HG03432 (cell line): Measurements from ENCODE around the gene MMP17.

ENCODE experiments used
- ATAC-seq: cut with Tn5 transposase; IDR thresholded peaks from one replicate; pipeline ENCODE4 v1.9.1; 2021; ENCODE audit warnings: mild to moderate bottlenecking, moderate library complexity; ENCODE audit not compliant: unreplicated experiment

MMP17 gene

DNA sequence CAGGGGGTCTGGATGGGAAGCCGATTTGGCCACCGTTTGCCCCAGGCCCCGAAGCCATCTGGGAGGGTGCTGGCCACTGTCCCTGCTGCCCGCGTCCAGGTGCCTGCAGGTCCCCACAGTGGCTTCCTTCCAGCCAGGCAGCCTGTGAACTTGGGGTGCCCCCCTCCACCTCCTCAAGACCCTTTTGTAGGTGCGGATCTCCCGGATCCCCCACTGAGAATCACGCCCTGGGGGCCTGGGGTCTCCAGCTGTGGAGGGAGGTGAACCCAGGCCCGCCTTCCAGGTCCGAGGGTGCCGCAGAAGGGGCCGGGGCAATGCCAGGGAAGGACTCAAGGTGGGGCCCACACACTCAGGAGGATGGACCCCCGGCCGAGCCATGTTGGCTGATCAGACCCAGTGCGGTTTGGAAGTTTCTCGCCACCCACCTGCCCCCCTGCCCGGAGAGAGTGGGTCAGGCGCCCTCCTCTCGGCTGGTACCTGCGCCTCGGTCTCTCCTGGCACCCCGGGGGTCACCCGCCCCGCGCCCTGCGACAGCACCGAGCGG, 1.7 kb downstream of the MMP17 start:
- ATAC-seq: peak; percentile 7

DNA sequence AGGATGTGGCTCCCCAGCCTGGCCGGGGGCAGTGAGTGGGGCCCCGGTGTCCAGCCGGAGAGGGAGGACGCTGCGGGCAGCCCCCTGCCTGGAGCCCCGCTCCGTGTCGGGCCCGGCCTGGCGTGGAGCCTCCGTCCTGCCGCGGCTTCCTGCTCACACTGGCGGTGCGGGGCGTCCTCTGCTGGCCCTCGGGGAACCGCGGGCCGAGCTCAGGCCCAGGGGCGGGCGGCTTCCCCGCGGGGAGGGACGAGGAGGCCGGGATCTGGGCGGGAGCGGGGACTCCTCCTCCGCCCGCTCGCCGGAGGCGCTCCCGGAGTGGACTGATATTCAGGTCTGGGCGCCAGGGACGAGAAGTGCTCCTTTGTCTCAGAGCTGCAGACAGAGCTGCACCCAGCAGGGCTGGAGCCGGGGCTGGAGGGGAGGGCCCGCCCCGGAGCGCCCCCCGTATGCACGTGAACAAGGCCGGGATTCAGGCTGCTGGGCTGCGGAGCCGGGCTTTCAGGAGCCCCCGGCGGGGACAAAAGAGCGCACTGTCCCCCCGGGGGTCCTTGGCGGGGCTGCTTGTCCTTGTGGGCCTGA, 2.2 kb downstream of the MMP17 start:
- ATAC-seq: peak; percentile 39

DNA sequence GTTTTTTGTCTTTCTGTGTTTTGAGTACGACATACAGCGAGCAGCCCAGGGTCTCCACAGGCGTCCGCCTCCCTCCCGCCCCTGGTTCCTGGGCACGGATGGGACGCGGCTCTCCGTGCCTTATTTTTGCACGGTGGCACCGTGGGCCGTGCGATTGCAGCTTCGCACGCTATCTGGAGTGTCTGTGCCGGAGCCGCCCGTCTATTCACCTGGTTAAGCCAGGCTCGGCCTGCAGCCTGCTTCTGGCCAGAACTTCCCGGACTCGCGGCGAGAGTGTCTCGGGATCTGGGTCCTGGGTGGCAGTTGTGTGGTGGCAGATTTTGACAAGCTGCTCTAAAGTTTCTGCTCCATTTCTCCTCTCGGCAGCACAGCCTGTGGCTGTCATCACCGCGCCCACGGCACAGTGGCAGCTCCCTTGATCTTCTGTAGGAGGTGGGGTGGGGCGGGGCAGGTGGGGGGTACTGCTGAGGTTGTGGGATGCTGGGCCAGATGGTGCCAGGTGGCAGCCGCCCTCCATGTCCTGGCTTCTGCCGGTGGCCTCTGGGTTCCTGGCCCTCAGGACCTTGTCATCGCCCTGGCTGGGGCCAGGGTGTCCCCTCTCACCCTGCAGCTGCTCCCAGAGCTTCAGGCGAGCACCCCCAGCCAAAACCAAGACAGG, 2.9 kb downstream of the MMP17 start:
- ATAC-seq: peak; percentile 2

DNA sequence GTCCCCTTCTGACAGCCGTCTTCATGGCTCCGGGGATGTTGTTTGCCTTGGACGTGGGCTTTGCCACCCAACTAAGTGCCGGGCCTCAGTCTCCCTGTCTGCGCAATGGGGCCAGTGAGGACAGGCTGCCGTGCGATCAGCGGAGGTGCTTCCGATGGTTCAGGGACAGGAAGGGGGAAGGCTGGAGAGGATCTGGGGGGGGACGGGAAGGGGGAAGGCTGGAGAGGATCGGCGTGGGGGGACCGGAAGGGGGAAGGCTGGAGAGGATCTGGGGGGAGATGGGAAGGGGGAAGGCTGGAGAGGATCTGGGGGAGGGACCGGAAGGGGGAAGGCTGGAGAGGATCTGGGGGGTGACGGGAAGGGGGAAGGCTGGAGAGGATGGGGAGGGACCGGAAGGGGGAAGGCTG, 3.4 kb downstream of the MMP17 start:
- no peak for ATAC-seq

DNA sequence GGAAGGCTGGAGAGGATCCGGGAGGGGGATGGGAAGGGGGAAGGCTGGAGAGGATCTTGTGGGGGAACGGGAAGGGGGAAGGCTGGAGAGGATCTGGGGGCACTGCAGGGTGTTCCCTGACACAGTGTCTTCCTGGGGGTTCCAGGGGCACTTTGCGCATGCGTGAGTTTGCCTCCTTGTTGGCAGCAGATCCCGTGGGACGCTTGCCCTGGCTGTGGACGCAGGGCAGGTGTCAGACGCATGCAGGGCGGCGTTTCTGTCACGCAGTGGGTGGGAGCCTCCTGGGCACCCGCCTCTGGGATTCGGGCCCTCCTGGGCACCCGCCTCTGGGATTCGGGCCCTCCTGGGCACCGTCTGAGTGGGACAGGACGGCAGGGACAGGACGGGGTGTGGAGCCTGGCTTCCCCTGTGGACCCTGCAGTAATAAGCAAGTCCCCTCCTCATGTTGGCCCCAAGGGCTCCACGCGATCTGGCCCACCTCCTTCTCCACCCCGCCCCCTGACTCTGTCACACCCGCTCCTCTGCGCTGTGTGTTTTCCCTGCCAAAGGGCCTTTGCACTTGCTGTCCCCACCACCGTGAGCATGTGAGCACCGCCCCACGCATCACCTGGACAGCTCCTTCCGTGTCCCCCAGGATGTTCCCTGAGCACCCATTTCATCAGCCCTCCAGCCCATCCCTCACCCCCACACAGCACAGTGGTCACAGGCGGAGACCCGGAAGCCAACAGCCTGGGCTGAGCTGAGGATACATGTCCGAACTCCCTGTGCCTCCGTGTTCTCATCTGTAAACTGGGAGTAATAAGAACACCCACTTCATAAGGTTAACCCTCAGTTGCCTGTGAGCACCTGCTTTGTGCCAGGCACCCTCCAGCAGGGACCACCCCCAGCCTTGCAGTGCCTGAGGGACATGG, 4.4 kb downstream of the MMP17 start:
- ATAC-seq: no peak

DNA sequence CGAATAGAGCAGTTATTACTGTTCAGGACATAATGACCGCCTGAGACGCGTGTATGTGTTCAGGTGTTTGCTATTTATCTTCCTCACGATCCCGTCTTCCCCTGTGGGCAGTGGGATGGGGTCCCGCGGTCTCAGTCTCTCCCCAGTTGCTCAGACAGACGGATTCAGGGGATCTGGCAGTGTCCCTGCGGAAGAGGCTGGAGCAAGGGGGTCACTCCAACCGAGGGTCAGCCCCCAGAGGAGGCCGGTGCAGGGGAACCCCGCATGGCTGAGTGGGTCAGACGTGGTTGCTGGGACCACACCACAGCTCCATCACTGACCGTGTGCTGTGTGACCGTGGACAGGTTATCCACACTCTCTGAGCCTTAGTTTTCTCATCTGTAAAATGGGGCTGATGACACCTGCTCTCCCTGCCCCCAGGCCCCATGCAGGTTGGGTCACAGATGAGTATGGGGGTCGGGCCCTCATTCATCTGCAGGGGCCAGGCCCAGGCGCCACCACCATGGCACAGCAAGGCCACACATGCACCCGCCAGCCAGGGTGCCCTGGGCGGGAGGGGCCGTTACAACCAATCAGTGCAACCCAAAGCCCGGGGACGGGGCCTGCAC, 5.2 kb downstream of the MMP17 start:
- no peak for ATAC-seq

DNA sequence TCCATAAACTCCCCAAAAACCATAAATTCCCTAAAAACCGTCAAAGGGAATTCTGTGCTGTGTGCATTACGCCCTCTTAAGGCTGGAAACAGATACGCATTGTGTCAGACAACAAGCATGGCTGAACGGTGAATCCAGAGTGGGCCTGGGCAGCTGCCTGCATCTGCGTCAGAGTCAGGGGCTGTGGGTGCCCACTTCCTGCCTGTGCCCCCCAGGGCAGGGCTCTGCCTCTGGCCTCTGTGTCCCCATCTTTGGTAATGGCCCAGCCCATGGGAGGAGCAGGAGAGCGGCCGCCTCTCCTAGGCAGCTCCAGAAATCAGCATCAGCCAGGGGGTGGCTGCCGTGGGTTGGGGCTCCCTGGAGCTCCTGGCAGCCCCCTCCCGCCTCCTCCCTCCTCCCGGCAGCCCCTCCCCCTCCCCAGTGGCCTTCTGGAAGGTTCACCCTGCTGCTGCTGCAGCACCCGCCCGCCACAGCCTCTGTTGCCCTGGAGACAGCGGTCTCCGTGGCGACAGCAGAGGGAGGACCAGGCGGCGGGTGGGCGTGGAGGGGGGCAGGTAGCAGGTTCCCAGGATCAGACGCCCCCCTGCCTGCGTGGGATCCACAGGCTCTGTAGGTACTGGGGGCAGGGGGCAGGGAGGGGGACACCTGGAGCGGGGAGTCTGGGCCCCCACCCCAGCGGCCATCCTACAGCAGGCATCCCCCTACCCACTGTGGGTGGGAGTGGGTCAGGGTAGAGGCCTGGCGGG, 5.9 kb downstream of the MMP17 start:
- no peak for ATAC-seq

DNA sequence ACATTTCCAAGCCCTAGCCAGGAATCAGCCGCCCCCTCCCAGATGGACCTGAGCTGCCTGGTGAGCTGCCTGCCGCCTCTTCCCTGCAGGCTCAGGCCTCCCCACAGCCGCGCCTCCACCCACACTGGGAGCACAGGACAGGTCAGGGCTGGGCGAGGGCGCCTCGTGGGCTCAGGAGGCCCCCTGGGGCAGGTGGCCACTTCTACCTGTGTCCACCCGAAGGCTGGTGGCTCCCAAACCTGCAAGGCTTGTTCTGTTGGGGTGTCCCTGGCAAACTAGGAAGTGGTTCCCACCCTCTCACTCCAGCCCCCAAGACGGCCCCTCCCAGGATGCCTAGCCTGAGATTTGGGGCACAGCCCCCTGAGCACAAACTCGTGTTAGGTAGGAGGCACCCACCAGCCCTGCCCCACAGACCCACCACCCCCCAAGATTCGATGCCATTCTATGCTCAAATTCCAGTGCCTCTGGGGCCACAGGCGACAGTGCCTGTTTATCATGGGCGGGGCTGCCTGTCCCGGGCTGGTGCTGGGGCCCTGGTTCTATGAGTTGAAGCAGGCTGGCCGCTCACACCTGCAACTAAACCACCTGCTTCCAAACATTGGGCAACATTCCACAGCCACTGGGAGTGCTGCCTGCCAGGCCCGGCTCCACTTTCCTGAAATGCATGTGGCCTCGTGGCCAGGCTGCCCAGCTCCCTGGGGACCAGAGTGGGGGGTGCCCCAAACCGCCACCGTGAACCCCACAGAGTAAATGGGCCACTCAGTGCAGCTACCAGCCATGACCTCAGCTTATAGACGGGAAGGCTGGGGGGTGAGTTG, 6.8 kb downstream of the MMP17 start:
- ATAC-seq: no peak

DNA sequence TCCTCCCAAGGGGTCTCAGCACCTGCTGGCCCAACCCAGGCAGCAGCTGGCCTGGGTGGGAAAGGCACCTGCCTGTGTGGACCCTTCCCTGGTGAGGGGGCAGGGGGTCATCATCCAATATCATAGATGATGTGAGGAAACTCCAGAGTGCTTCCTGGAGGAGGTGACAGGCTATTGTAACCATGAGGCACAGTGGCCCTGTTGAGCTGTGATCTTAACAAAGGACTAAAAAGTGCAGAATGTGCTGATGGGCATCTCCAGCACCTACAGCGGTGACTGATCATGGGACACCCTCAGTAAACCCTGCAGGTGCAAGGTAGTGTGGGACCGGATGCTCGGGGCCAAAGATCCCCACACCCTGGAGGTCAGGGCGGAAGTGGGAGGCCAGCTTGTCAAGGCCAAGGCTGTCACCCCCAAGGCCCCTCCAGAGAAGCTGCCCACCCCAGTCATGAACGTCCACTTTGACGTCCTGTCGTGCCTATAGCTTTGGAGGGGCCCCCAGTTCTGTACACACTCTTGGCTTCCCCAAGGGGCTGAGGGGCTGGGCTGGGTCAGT, 7.5 kb downstream of the MMP17 start:
- no peak for ATAC-seq

DNA sequence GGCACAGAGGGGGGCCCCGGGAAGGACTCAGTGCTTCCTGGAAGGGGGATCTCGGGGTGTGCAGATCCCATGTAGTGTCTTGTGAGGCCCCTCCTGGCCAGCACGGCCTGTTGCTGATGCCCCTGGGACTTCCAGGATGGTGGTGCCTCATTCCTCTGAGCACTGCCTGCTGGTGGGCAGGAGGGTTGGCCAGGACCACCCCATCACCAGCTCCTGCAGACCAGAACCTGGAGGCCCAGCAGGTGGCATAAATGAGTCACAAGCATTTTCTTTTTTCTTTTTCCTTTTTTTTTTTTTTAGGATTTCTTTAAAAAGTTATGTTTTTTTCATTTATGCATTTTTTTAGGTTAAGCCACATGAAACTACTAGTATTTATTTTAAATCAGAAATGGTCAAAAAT, 8.0 kb downstream of the MMP17 start:
- ATAC-seq: no peak

DNA sequence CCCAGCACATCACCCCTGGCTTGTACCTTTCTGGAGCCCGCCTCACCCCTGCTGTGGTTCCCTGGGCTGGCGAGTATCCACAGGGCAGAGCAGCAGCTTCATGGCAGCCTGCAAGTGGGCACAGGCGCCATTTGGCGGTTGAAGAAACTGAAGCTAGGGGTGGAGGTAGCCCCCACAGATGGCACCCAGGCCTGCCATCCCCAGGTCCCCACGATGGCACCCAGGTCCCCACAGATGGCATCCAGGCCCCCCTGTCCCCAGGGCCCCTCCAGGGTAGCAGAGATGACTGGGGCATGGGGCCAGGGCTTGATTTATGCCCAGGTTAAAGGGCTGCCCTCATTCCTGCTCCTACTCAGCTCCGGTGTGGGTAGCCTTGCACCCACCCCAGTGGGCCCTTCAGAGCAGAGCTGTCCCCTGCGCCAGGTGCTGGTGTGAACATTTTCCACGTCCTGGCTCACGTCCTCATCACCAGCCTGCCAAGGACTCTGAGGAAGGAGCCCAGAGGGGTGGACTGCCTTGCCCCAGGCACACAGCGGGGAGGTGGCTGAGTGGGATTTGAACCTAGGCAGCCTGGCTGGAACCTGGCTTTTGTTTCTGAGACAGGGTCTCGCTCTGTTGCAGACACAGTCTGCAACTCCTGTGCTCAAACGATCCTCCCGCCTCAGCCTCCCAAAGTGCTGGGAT, 8.7 kb downstream of the MMP17 start:
- ATAC-seq: no peak

DNA sequence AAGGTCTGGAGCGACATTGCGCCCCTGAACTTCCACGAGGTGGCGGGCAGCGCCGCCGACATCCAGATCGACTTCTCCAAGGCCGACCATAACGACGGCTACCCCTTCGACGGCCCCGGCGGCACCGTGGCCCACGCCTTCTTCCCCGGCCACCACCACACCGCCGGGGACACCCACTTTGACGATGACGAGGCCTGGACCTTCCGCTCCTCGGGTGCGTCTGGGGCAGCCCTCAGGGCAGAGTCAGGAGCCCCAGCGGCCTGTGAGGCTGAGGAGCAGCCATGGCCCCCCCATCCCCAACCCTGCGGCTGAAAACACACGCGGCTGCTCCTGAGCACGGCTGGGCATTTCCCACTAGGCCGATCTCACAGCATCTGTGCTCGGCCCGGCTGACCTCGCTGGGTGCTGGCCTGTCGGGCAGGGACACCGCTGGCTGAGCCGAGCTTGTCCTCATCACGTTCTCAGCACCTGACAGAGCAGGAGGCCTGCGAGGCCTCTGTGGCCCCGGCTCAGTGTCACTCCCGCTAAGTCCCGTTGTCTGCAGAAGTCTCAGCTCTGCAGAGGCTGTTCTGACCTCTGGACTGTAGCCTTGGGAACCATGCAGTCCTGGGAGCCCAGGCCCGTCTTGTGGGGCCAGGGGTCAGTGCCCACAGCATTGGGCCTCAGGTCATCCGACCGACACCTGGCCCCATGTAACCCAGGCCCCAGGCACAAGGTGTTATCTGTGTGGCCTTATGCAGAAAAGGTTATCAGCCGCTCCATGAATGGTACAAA, 12.6 kb downstream of the MMP17 start:
- ATAC-seq: no peak

DNA sequence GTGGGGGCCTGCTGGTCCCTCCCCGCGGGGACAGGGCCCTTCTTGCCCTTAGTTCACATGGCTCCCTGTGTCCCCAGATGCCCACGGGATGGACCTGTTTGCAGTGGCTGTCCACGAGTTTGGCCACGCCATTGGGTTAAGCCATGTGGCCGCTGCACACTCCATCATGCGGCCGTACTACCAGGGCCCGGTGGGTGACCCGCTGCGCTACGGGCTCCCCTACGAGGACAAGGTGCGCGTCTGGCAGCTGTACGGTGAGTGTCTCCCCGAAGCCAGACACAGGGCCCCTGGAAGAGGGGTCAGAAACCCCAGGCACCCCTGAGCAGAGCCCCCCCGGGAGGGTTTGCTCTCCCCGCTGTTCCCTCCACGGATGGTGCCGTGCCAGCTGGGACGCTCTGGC, 13.4 kb downstream of the MMP17 start:
- ATAC-seq: no peak

DNA sequence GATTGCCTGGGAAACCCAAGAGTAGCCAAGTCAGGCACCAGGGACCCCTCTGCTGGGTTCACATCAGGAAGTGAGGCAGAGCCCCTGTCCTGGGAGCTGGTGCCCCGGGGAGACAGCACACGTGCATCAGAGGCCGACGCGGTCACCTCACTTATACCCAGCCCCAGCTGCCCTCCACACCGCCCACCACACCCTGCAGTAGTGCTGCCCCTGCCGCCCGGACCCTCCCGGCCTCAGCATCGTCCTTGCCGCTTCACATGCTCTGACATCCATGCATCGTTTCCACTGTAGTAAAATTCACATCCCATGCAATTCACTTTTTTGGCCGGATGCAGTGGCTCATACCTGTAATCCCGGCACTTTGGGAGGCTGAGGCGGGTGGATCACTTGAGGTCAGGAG, 14.0 kb downstream of the MMP17 start:
- ATAC-seq: no peak

DNA sequence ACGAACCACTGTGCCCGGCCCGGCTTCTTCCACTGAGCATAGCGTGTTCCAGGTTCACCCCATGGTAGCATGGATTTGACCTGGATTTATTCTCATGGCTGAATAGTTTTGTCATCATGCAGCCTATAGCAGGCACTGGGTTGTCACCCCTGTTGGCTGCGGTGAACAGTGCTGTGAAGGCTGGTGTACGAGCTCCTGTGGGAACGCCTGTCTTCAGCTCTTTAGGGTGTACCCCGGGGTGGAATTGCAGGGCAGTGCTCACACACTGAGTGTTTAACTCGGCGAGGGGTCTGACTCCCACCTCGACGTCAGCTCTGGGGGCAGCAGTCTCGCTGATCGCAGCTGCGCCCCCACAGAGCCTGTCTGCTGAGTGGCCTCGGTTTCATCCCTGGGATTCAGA, 15.3 kb downstream of the MMP17 start:
- ATAC-seq: no peak

DNA sequence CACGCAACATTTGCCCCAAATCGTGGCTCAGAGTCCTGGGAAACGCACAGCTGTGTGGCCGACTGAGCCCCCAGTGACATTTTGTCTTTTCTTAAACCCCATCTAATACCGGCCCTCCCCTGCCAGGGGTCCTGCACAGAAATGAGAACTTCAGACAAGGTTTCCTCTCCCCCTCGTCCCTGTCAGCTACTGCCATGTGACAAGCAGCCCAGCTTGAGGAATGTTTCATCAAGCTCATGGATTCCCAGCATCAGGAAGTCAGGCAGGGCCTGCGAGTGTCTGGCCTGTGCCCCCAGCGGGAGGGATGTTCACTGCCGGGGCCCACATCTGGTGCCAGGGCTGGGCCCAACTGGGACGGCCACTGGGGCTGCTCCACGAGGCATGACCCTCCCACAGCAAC, 15.9 kb downstream of the MMP17 start:
- no peak for ATAC-seq

DNA sequence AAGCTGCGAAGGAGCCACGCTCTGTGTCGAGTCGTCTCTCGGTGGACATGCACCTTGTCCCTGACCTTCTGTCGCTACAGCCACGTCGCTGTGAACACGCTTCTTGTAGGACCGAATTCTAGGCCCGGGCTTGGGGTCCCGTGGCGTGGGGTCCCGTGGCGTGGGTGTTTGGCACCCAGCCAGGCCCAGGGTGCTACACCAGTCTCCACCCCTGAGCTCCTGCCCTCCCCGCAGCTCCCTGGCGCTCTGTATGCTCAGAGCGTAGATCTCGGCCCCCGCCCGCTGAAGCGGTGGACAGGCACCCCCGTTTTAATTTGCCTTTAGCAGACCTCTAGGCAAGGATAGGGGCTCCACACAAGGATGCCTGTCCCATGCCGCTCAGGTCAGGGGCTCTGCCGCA, 16.5 kb downstream of the MMP17 start:
- ATAC-seq: no peak

DNA sequence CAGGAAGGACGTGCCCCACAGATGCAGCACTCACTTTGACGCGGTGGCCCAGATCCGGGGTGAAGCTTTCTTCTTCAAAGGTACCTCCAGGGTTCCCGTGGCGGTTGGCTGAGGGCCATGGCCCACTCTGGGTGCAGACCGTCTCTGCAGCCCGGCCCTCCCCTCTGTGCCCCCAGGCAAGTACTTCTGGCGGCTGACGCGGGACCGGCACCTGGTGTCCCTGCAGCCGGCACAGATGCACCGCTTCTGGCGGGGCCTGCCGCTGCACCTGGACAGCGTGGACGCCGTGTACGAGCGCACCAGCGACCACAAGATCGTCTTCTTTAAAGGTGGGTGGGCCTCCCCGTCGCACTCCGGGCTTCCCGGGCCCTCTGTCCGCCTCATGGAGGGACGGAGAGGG, 16.9 kb downstream of the MMP17 start:
- no peak for ATAC-seq
